ENCODE data around the gene KLHL22.

KLHL22 gene

GRCh38 chr22:20428496-20429253, 66.9 kb downstream of the KLHL22 start:
- H3K27me3 Mint-ChIP-seq (ENCODE audit: low read depth, poor library complexity): peaks cover 64% of the 10 kb centered on the region
- peaks cover 16% of the 10 kb centered on the region for H3K4me1 Mint-ChIP-seq
- DNase-seq: no peak
- no peaks in the 10 kb centered on the region for H3K9me3 Mint-ChIP-seq
- H3K4me3 Mint-ChIP-seq: peak overlapping the region; percentile 68
- peaks cover 14% of the 10 kb centered on the region for H3K36me3 Mint-ChIP-seq (ENCODE audit: low read depth)
- TF ChIP-seq CTCF (IDR thresholded peaks at IDR 0.05): no peak
- H3K27ac Mint-ChIP-seq: no peak overlapping the region

- TF ChIP-seq CTCF (IDR thresholded peaks at IDR 0.05): no peak
- no peaks in the 10 kb centered on the region for H3K9me3 Mint-ChIP-seq
These were observed 67.6 kb downstream of the KLHL22 start for GRCh38 chr22:20427945-20428417.

GRCh38 chr22:20427104-20427944, 68.3 kb downstream of the KLHL22 start:
- Mint-ChIP-seq H3K27ac (no peak overlapping the region), H3K9me3 (no peaks in the 10 kb centered on the region), H3K4me1 (peaks cover 15% of the 10 kb centered on the region), H3K4me3 (no peak overlapping the region), H3K27me3 (ENCODE audit: low read depth, poor library complexity) (peaks cover 51% of the 10 kb centered on the region), H3K36me3 (ENCODE audit: low read depth) (peaks cover 14% of the 10 kb centered on the region)
- no peak for TF ChIP-seq CTCF (IDR thresholded peaks at IDR 0.05)
- no peak for DNase-seq

More at GRCh38 chr22:20427945-20428417, 67.6 kb downstream of the KLHL22 start:
- Mint-ChIP-seq H3K27me3 (ENCODE audit: low read depth, poor library complexity) (peaks cover 57% of the 10 kb centered on the region), H3K27ac (no peak overlapping the region), H3K36me3 (ENCODE audit: low read depth) (peaks cover 14% of the 10 kb centered on the region), H3K4me3 (no peak overlapping the region), H3K4me1 (peaks cover 18% of the 10 kb centered on the region)
- DNase-seq: no peak

GRCh38 chr22:20426259-20426615, 69.4 kb downstream of the KLHL22 start:
- Mint-ChIP-seq H3K27me3 (ENCODE audit: low read depth, poor library complexity) (peaks cover 40% of the 10 kb centered on the region), H3K9me3 (no peaks in the 10 kb centered on the region), H3K4me3 (no peak overlapping the region), H3K36me3 (ENCODE audit: low read depth) (peaks cover 14% of the 10 kb centered on the region), H3K4me1 (peaks cover 15% of the 10 kb centered on the region), H3K27ac (no peak overlapping the region)
- no peak for DNase-seq
- TF ChIP-seq CTCF (IDR thresholded peaks at IDR 0.05): no peak

GRCh38 chr22:20425566-20426258, 69.9 kb downstream of the KLHL22 start:
- Mint-ChIP-seq H3K9me3 (no peaks in the 10 kb centered on the region), H3K36me3 (ENCODE audit: low read depth) (peaks cover 14% of the 10 kb centered on the region), H3K27ac (no peak overlapping the region), H3K4me3 (no peak overlapping the region), H3K27me3 (ENCODE audit: low read depth, poor library complexity) (peaks cover 37% of the 10 kb centered on the region), H3K4me1 (peaks cover 15% of the 10 kb centered on the region)
- TF ChIP-seq CTCF (IDR thresholded peaks at IDR 0.05): no peak
- DNase-seq: no peak
